MM.1S (cell line): Measurements from ENCODE around the gene STAG1.
"Not testable (repeated sequence)": the region's sequence is repeated elsewhere in the genome, so short reads cannot be mapped to it uniquely, and the experiment has no call there.

Source experiments
- DNase-seq: peaks from one replicate; pipeline ENCODE4 v3.0.0-alpha.2; 2015
- H2AFZ ChIP-seq: fragments of 300-600 bp; sonication (generic); 2 replicates; pipeline ENCODE4 v1.6.0; 2016; ENCODE audit warnings: antibody characterized with exemption, low read length
- H3F3A ChIP-seq: fragments of 300-600 bp; sonication (generic); 2 replicates; pipeline ENCODE4 v1.6.1; 2016; ENCODE audit warnings: mild to moderate bottlenecking, antibody characterized with exemption, low read length, moderate library complexity, mixed read lengths; ENCODE audit not compliant: insufficient read depth
- H3K27ac ChIP-seq: fragments of 300-600 bp; sonication (generic); 2 replicates; pipeline ENCODE4 v1.5.1; 2016; ENCODE audit warnings: mild to moderate bottlenecking, low read length
- H3K27me3 ChIP-seq: fragments of 300-600 bp; sonication (generic); replicated peaks from 2 replicates; pipeline ENCODE4 v1.6.0; 2016; ENCODE audit warnings: low read length; ENCODE audit not compliant: insufficient read depth
- H3K36me3 ChIP-seq: fragments of 300-600 bp; sonication (generic); replicated peaks from 2 replicates; pipeline ENCODE4 v1.6.1; 2016; ENCODE audit warnings: mild to moderate bottlenecking, low read length, mixed read lengths; ENCODE audit not compliant: insufficient read depth
- H3K4me1 ChIP-seq: fragments of 300-600 bp; sonication (generic); 2 replicates; pipeline ENCODE4 v1.6.1; 2016; ENCODE audit warnings: low read length, mixed read lengths
- H3K4me2 ChIP-seq: fragments of 300-600 bp; sonication (generic); 2 replicates; pipeline ENCODE4 v1.6.0; 2016; ENCODE audit warnings: low read depth, low read length
- H3K4me3 ChIP-seq: fragments of 300-600 bp; sonication (generic); 2 replicates; pipeline ENCODE4 v1.5.1; 2016; ENCODE audit warnings: low read length, mixed read lengths
- H3K79me2 ChIP-seq: fragments of 300-600 bp; sonication (generic); 2 replicates; pipeline ENCODE4 v1.6.1; 2016; ENCODE audit warnings: mixed run types, low read length, mixed read lengths
- H3K9ac ChIP-seq: fragments of 300-600 bp; sonication (generic); 2 replicates; pipeline ENCODE4 v1.6.1; 2016; ENCODE audit warnings: low read length, mixed read lengths
- H3K9me2 ChIP-seq: fragments of 300-600 bp; sonication (generic); replicated peaks from 2 replicates; pipeline ENCODE4 v1.6.1; 2016; ENCODE audit warnings: mild to moderate bottlenecking, low read length, mixed read lengths; ENCODE audit not compliant: insufficient read depth
- H3K9me3 ChIP-seq: fragments of 300-600 bp; sonication (generic); replicated peaks from 2 replicates; pipeline ENCODE4 v1.6.1; 2016; ENCODE audit warnings: mild to moderate bottlenecking, low read length, mixed read lengths; ENCODE audit not compliant: insufficient read depth
- H4K20me1 ChIP-seq: fragments of 300-600 bp; sonication (generic); 2 replicates; pipeline ENCODE4 v1.6.1; 2016; ENCODE audit warnings: mild to moderate bottlenecking, low read length, moderate library complexity, mixed read lengths; ENCODE audit not compliant: insufficient read depth
- CTCF ChIP-seq: fragments of 300-600 bp; sonication (generic); IDR thresholded peaks from 2 replicates; pipeline ENCODE4 v1.5.1; 2016; ENCODE audit warnings: antibody characterized with exemption, low read length, mixed read lengths
- EZH2 ChIP-seq: fragments of 300-600 bp; sonication (generic); optimal IDR thresholded peaks from 2 replicates; pipeline ENCODE3; 2017; ENCODE audit warnings: low read depth, mild to moderate bottlenecking, antibody characterized with exemption, low read length, mixed read lengths
- EZH2phosphoT487 ChIP-seq: fragments of 300-600 bp; sonication (generic); IDR thresholded peaks from 2 replicates; pipeline ENCODE4 v1.6.1; 2018; ENCODE audit warnings: antibody characterized with exemption, low read length

Gene STAG1

GRCh38 chr3:136485777-136486176, 266.4 kb downstream of the STAG1 start:
- Histone ChIP-seq H3K79me2 (no peaks in the 10 kb centered on the region), H4K20me1 (no peaks in the 10 kb centered on the region), H3K9ac (no peak overlapping the region), H3K27ac (no peak overlapping the region), H3K27me3 (no peaks in the 10 kb centered on the region), H3K9me3 (no peaks in the 10 kb centered on the region), H3K4me1 (no peaks in the 10 kb centered on the region), H2AFZ (no peak overlapping the region), H3F3A (no peaks in the 10 kb centered on the region), H3K36me3 (no peaks in the 10 kb centered on the region), H3K4me2 (no peak overlapping the region), H3K4me3 (no peak overlapping the region), H3K9me2 (no peaks in the 10 kb centered on the region)
- no peak for DNase-seq
- no peak for TF ChIP-seq EZH2phosphoT487
- TF ChIP-seq CTCF: no peak
- no peak for TF ChIP-seq EZH2

DNA sequence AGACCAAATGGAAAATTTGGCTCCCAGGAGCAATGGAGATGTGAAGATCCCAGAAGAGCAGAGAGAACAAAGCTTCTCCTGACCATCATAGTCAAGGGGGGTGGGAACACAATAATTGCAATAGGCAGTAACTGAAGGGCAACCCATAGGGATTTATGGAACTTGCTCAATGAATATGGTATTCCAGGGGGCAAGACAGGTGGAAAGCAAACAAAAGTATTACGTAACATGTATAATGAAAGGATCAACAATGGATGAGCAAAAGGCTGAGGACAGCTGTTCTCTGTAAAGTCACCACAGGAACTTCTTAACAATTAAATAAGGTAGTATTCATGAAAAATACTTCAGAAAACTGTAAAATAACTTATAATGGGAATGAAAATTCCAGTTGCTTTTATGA, 275.9 kb downstream of the STAG1 start:
- no peaks in the 10 kb centered on the region for H3K9me2 ChIP-seq
- no peak for DNase-seq
- TF ChIP-seq EZH2phosphoT487 (no peak), EZH2 (no peak), CTCF (no peak)

DNA sequence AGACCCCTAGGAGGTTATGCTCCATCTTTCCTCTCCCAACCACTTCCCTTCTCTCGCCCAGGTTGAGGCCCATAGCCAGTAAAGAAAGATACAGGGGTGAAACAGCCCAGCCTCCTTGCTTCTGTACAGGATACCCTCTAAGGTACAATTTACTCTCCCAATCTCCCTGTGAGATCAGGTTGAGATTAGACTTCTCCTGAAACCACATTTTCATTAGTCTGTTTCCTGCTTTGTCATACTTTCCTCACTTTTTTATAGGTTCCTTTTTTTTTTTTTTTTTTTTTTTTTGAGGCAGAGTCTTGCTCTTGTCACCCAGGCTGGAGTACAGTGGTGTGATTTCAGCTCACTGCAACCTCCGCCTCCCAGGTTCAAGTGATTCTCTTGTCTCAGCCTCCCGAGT, 277.3 kb downstream of the STAG1 start:
- not testable (repeated sequence) for H3K36me3 ChIP-seq, H3K27me3 ChIP-seq, H3K27ac ChIP-seq, H3K79me2 ChIP-seq, H3K9me2 ChIP-seq, H3F3A ChIP-seq, H3K4me1 ChIP-seq, H4K20me1 ChIP-seq, DNase-seq, H2AFZ ChIP-seq, H3K4me2 ChIP-seq, H3K9ac ChIP-seq, H3K9me3 ChIP-seq, H3K4me3 ChIP-seq

More for the DNA sequence above, 275.9 kb downstream of the STAG1 start:
- Histone ChIP-seq H2AFZ (no peak overlapping the region), H3K79me2 (no peaks in the 10 kb centered on the region), H3K4me1 (no peaks in the 10 kb centered on the region), H4K20me1 (no peaks in the 10 kb centered on the region), H3K27ac (no peak overlapping the region), H3K9ac (no peak overlapping the region), H3F3A (no peaks in the 10 kb centered on the region), H3K27me3 (no peaks in the 10 kb centered on the region), H3K4me2 (no peak overlapping the region), H3K4me3 (no peak overlapping the region), H3K9me3 (no peaks in the 10 kb centered on the region), H3K36me3 (peaks cover 9% of the 10 kb centered on the region; the same call in 1 of the 2 replicates)

DNA sequence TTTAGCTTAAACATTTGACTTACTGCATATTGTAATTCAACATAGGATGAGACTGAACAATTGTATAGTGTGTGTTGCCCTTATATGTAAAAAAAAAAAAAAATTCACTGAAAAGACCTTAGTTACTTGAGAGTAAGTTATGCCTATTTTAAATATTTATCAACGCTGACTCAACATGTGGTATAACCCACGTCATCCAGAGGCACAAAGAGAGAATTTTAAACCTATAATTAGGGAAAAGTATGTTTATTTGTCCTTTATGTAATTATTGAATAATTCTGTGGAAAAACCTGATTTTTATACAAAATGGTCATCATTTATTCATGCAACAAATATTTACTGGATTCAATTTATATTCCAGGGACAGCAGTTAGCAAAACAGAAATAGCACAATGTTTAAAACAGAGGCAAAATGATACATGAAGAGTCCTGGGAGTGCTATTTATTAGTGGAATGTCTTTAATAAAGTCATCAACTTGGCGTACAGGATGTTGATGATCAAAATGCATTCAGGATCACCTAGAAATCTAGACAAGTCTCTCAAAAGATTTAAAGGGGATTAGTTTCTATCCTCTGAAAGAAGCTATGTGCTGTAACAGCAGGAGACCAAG, 278.4 kb downstream of the STAG1 start:
- H3K4me2 ChIP-seq: no peak overlapping the region
- H4K20me1 ChIP-seq: no peaks in the 10 kb centered on the region
- no peak overlapping the region for H2AFZ ChIP-seq
- peaks cover 9% of the 10 kb centered on the region; the same call in 1 of the 2 replicates for H3K36me3 ChIP-seq
- no peaks in the 10 kb centered on the region for H3K4me1 ChIP-seq
- no peaks in the 10 kb centered on the region for H3K9me3 ChIP-seq
- H3K9ac ChIP-seq: no peak overlapping the region
- no peak for TF ChIP-seq EZH2phosphoT487
- TF ChIP-seq CTCF: no peak
- no peaks in the 10 kb centered on the region for H3K9me2 ChIP-seq
- no peak for DNase-seq
- H3F3A ChIP-seq: no peaks in the 10 kb centered on the region
- H3K4me3 ChIP-seq: no peak overlapping the region
- H3K27ac ChIP-seq: no peak overlapping the region
- H3K79me2 ChIP-seq: no peaks in the 10 kb centered on the region
- no peaks in the 10 kb centered on the region for H3K27me3 ChIP-seq
